Measurements from ENCODE around the gene KCNMB1.
A peak's percentile ranks its signal among the peaks of the same experiment; 100 is the strongest.

The KCNMB1 gene

GRCh38 chr5:170420806-170421412 lies 31.7 kb upstream of the KCNMB1 start:
- Histone ChIP-seq H3K4me3 (ENCODE audit: low read length) (no peak overlapping the region), H4K8ac (ENCODE audit: low read depth, low read length) (no peak overlapping the region), H4K5ac (ENCODE audit: low read length) (no peak overlapping the region), H3K23ac (ENCODE audit: low read length) (no peak overlapping the region), H3K79me2 (ENCODE audit: control insufficient read depth, insufficient read depth, low read length) (no peaks in the 10 kb centered on the region), H3K4ac (ENCODE audit: low read depth, low read length) (no peak overlapping the region), H2BK120ac (ENCODE audit: low read depth, low read length) (no peak overlapping the region), H3K36me3 (ENCODE audit: control insufficient read depth, insufficient read depth, low read length) (no peaks in the 10 kb centered on the region), H3K79me1 (ENCODE audit: low read length) (no peaks in the 10 kb centered on the region), H3K27me3 (ENCODE audit: insufficient read depth, low read length, poor library complexity) (no peaks in the 10 kb centered on the region), H2BK5ac (ENCODE audit: low read length) (no peak overlapping the region), H3K4me1 (ENCODE audit: control insufficient read depth, low read depth, low read length) (no peaks in the 10 kb centered on the region), H2AK5ac (ENCODE audit: low read length) (no peak overlapping the region), H3K4me2 (ENCODE audit: low read length) (no peak overlapping the region), H3K9ac (ENCODE audit: low read length) (no peak overlapping the region), H3K56ac (ENCODE audit: low read length) (no peak overlapping the region), H3K27ac (ENCODE audit: low read depth, low read length) (no peak overlapping the region), H3K18ac (ENCODE audit: low read length) (no peak overlapping the region), H2BK15ac (replicated peaks; ENCODE audit: low read depth) (no peak overlapping the region)
- no CpG with 5 or more reads among the region's 9 CpGs for WGBS (ENCODE audit: extremely low coverage, insufficient coverage, low lambda C conversion rate)
- DNase-seq, result peak; percentile 85

DNA sequence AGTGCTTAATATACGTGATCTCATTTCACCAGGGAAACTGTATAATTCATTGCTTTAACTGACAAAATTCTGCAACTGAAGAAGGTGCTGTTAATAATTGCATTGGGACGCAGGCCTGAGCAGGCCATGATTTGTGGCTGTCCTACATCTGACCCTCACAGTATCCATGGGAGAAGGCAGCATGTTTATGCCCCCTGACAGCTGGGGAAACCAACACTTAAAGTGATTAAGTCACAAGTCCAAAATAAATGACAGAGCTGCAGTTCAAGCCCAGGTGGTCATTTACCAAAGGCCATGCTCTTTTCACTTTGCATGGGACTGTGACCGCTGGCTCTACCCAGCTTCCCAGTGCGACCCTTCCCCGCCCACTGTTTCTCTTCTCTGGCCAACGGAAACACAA lies 30.5 kb upstream of the KCNMB1 start:
- Histone ChIP-seq H3K27me3 (ENCODE audit: insufficient read depth, low read length, poor library complexity) (no peaks in the 10 kb centered on the region), H3K4ac (ENCODE audit: low read depth, low read length) (no peak overlapping the region), H3K36me3 (ENCODE audit: control insufficient read depth, insufficient read depth, low read length) (no peaks in the 10 kb centered on the region), H3K9ac (ENCODE audit: low read length) (no peak overlapping the region), H3K79me2 (ENCODE audit: control insufficient read depth, insufficient read depth, low read length) (no peaks in the 10 kb centered on the region), H3K23ac (ENCODE audit: low read length) (no peak overlapping the region), H3K4me1 (ENCODE audit: control insufficient read depth, low read depth, low read length) (no peaks in the 10 kb centered on the region), H2BK120ac (ENCODE audit: low read depth, low read length) (no peak overlapping the region), H4K8ac (ENCODE audit: low read depth, low read length) (no peak overlapping the region), H4K5ac (ENCODE audit: low read length) (no peak overlapping the region), H3K56ac (ENCODE audit: low read length) (no peak overlapping the region), H3K79me1 (ENCODE audit: low read length) (no peaks in the 10 kb centered on the region), H3K27ac (ENCODE audit: low read depth, low read length) (no peak overlapping the region), H3K4me2 (ENCODE audit: low read length) (no peak overlapping the region), H2BK5ac (ENCODE audit: low read length) (no peak overlapping the region), H3K4me3 (ENCODE audit: low read length) (no peak overlapping the region), H3K18ac (ENCODE audit: low read length) (no peak overlapping the region), H2BK15ac (replicated peaks; ENCODE audit: low read depth) (no peak overlapping the region), H2AK5ac (ENCODE audit: low read length) (no peak overlapping the region)
- no peak for DNase-seq
- WGBS (ENCODE audit: extremely low coverage, insufficient coverage, low lambda C conversion rate), result no CpG with 5 or more reads among the region's 6 CpGs

DNA sequence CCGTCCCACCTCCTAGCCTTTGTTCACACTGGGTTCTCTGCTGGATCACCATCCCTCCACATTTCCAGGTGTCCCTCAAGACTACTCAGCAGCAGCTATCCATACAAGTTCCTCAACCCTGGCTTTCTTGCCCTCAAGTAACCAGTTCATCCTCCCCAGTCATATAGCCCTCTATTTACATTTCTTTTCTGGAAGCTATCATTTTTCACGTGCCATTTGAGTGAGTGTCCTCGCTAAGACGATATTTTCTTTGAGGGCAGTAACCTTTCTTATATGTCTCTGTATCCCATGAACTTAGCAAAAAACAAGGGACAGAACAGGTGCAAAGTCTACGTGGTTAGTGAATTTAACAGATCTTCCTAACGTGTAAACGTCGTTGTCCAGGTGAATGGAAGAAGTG lies 29.6 kb upstream of the KCNMB1 start:
- Histone ChIP-seq H2BK15ac (replicated peaks; ENCODE audit: low read depth) (no peak overlapping the region), H3K27me3 (ENCODE audit: insufficient read depth, low read length, poor library complexity) (no peaks in the 10 kb centered on the region), H3K23ac (ENCODE audit: low read length) (no peak overlapping the region), H4K8ac (ENCODE audit: low read depth, low read length) (no peak overlapping the region), H3K4ac (ENCODE audit: low read depth, low read length) (no peak overlapping the region), H3K79me1 (ENCODE audit: low read length) (no peaks in the 10 kb centered on the region), H2BK5ac (ENCODE audit: low read length) (no peak overlapping the region), H2BK120ac (ENCODE audit: low read depth, low read length) (no peak overlapping the region), H3K18ac (ENCODE audit: low read length) (no peak overlapping the region), H3K4me1 (ENCODE audit: control insufficient read depth, low read depth, low read length) (no peaks in the 10 kb centered on the region), H3K27ac (ENCODE audit: low read depth, low read length) (no peak overlapping the region), H3K36me3 (ENCODE audit: control insufficient read depth, insufficient read depth, low read length) (no peaks in the 10 kb centered on the region), H3K4me2 (ENCODE audit: low read length) (no peak overlapping the region), H4K5ac (ENCODE audit: low read length) (no peak overlapping the region), H3K79me2 (ENCODE audit: control insufficient read depth, insufficient read depth, low read length) (no peaks in the 10 kb centered on the region), H2AK5ac (ENCODE audit: low read length) (no peak overlapping the region), H3K9ac (ENCODE audit: low read length) (no peak overlapping the region), H3K56ac (ENCODE audit: low read length) (no peak overlapping the region), H3K4me3 (ENCODE audit: low read length) (no peak overlapping the region)
- no CpG with 5 or more reads among the region's 8 CpGs for WGBS (ENCODE audit: extremely low coverage, insufficient coverage, low lambda C conversion rate)
- DNase-seq, result no peak

- no peak overlapping the region for H2BK15ac ChIP-seq (replicated peaks; ENCODE audit: low read depth)
- H2BK120ac ChIP-seq (ENCODE audit: low read depth, low read length), result no peak overlapping the region
- no peak overlapping the region for H2BK5ac ChIP-seq (ENCODE audit: low read length)
- no peaks in the 10 kb centered on the region for H3K36me3 ChIP-seq (ENCODE audit: control insufficient read depth, insufficient read depth, low read length)
- H3K23ac ChIP-seq (ENCODE audit: low read length), result no peak overlapping the region
- H2AK5ac ChIP-seq (ENCODE audit: low read length), result no peak overlapping the region
- H3K27ac ChIP-seq (ENCODE audit: low read depth, low read length), result no peak overlapping the region
- no peak for DNase-seq
- H3K79me1 ChIP-seq (ENCODE audit: low read length), result no peaks in the 10 kb centered on the region
- H4K5ac ChIP-seq (ENCODE audit: low read length), result no peak overlapping the region
- H4K8ac ChIP-seq (ENCODE audit: low read depth, low read length), result no peak overlapping the region
- no peaks in the 10 kb centered on the region for H3K4me1 ChIP-seq (ENCODE audit: control insufficient read depth, low read depth, low read length)
- no peak overlapping the region for H3K9ac ChIP-seq (ENCODE audit: low read length)
- WGBS (ENCODE audit: extremely low coverage, insufficient coverage, low lambda C conversion rate), result no CpG with 5 or more reads among the region's 4 CpGs
- no peak overlapping the region for H3K4ac ChIP-seq (ENCODE audit: low read depth, low read length)
- no peak overlapping the region for H3K56ac ChIP-seq (ENCODE audit: low read length)
- H3K18ac ChIP-seq (ENCODE audit: low read length), result no peak overlapping the region
- H3K79me2 ChIP-seq (ENCODE audit: control insufficient read depth, insufficient read depth, low read length), result no peaks in the 10 kb centered on the region
- no peak overlapping the region for H3K4me3 ChIP-seq (ENCODE audit: low read length)
- no peak overlapping the region for H3K4me2 ChIP-seq (ENCODE audit: low read length)
- no peaks in the 10 kb centered on the region for H3K27me3 ChIP-seq (ENCODE audit: insufficient read depth, low read length, poor library complexity)
Measured at GRCh38 chr5:170416526-170416925, 27.4 kb upstream of the KCNMB1 start.

- H4K8ac ChIP-seq (ENCODE audit: low read depth, low read length), result no peak overlapping the region
- no peaks in the 10 kb centered on the region for H3K79me1 ChIP-seq (ENCODE audit: low read length)
- H3K79me2 ChIP-seq (ENCODE audit: control insufficient read depth, insufficient read depth, low read length), result no peaks in the 10 kb centered on the region
- no peak overlapping the region for H3K27ac ChIP-seq (ENCODE audit: low read depth, low read length)
- no peak overlapping the region for H2BK5ac ChIP-seq (ENCODE audit: low read length)
- H3K56ac ChIP-seq (ENCODE audit: low read length), result no peak overlapping the region
- H3K4ac ChIP-seq (ENCODE audit: low read depth, low read length), result no peak overlapping the region
- H2BK15ac ChIP-seq (replicated peaks; ENCODE audit: low read depth), result no peak overlapping the region
- no peak overlapping the region for H4K5ac ChIP-seq (ENCODE audit: low read length)
- no peak overlapping the region for H3K23ac ChIP-seq (ENCODE audit: low read length)
- WGBS (ENCODE audit: extremely low coverage, insufficient coverage, low lambda C conversion rate), result no CpG with 5 or more reads among the region's 6 CpGs
- H2AK5ac ChIP-seq (ENCODE audit: low read length), result no peak overlapping the region
- no peak for DNase-seq
- H3K27me3 ChIP-seq (ENCODE audit: insufficient read depth, low read length, poor library complexity), result no peaks in the 10 kb centered on the region
- no peak overlapping the region for H3K9ac ChIP-seq (ENCODE audit: low read length)
- no peaks in the 10 kb centered on the region for H3K4me1 ChIP-seq (ENCODE audit: control insufficient read depth, low read depth, low read length)
- no peak overlapping the region for H3K4me2 ChIP-seq (ENCODE audit: low read length)
- H3K36me3 ChIP-seq (ENCODE audit: control insufficient read depth, insufficient read depth, low read length), result no peaks in the 10 kb centered on the region
- H3K4me3 ChIP-seq (ENCODE audit: low read length), result no peak overlapping the region
- H3K18ac ChIP-seq (ENCODE audit: low read length), result no peak overlapping the region
- no peak overlapping the region for H2BK120ac ChIP-seq (ENCODE audit: low read depth, low read length)
Measured at GRCh38 chr5:170414786-170415185, 25.6 kb upstream of the KCNMB1 start.

DNA sequence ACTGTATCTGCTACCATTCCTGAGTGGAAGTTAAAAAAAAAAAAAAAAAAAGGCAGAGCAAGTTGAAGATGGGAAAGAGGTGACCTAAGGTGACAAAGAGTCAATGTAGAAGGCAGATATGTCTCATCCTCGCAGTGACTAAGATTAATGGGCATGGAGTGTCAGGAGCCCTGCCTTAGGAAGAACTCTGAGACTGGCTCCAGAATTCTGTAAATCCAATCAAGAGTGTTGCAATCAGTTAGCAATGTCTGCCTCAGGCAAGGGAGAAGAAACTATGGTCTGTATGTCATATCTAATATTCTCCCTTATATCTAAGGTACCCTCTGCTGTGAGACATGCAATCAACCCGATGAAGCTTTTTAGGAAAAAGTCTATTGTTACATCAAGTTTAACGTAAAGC lies 24.7 kb upstream of the KCNMB1 start:
- Histone ChIP-seq H3K9ac (ENCODE audit: low read length) (no peak overlapping the region), H3K79me1 (ENCODE audit: low read length) (no peaks in the 10 kb centered on the region), H4K8ac (ENCODE audit: low read depth, low read length) (no peak overlapping the region), H2BK15ac (replicated peaks; ENCODE audit: low read depth) (no peak overlapping the region), H2BK120ac (ENCODE audit: low read depth, low read length) (no peak overlapping the region), H3K79me2 (ENCODE audit: control insufficient read depth, insufficient read depth, low read length) (no peaks in the 10 kb centered on the region), H3K36me3 (ENCODE audit: control insufficient read depth, insufficient read depth, low read length) (no peaks in the 10 kb centered on the region), H4K5ac (ENCODE audit: low read length) (no peak overlapping the region), H3K4me2 (ENCODE audit: low read length) (no peak overlapping the region), H3K27me3 (ENCODE audit: insufficient read depth, low read length, poor library complexity) (no peaks in the 10 kb centered on the region), H3K4me1 (ENCODE audit: control insufficient read depth, low read depth, low read length) (no peaks in the 10 kb centered on the region), H3K18ac (ENCODE audit: low read length) (no peak overlapping the region), H3K4ac (ENCODE audit: low read depth, low read length) (no peak overlapping the region), H2AK5ac (ENCODE audit: low read length) (no peak overlapping the region), H3K4me3 (ENCODE audit: low read length) (no peak overlapping the region), H3K56ac (ENCODE audit: low read length) (no peak overlapping the region), H2BK5ac (ENCODE audit: low read length) (no peak overlapping the region), H3K27ac (ENCODE audit: low read depth, low read length) (no peak overlapping the region), H3K23ac (ENCODE audit: low read length) (no peak overlapping the region)
- DNase-seq, result no peak
- WGBS (ENCODE audit: extremely low coverage, insufficient coverage, low lambda C conversion rate), result no CpG with 5 or more reads among the region's 3 CpGs

All from mesendoderm (in vitro differentiated cells).